ENCODE measurements around the gene APOA5. TPM values are rescaled to one million over a fixed set of nuclear protein-coding genes. Genes with fewer than 3 reads are reported as not detected.
"Not testable (repeated sequence)": the region's sequence is repeated elsewhere in the genome, so short reads cannot be mapped to it uniquely, and the experiment has no call there.

APOA5 gene
- total and polyA plus RNA-seq, 2 experiments from 2014 or later, result 0.18 to 0.35 TPM

DNA sequence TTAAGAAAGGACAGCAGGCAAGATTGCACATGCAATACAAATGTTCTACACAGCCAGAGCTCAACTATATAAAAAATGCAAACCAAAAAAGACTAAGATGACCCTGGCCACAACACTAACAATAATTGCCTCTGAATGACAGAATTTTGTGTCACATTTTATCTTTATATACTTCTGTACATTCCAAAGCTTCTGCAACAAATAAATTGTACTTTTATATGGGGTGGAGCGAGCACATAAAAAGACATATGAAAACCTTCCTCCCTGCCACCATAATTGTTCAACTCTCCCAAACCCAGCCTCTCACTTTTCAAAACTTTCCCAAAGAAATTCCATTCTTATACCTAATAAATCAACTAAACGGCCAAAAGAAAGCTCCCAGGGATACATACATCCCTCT lies 29.5 kb downstream of the APOA5 start (continued):
- TF ChIP-seq ETS1 (IDR thresholded peaks at IDR 0.05) (no peak), POLR2AphosphoS5 (IDR thresholded peaks at IDR 0.05; ENCODE audit: low read depth) (no peak)

- H3K27ac ChIP-seq (ENCODE audit: low read depth); H3K4me3 Mint-ChIP-seq; H3F3A ChIP-seq (replicated peaks; ENCODE audit: low read depth); H2AFZ ChIP-seq; H3K27me3 Mint-ChIP-seq (ENCODE audit: insufficient read depth, low read depth, poor library complexity); H3K79me2 ChIP-seq (replicated peaks; ENCODE audit: insufficient read depth); H3K9me2 ChIP-seq (ENCODE audit: insufficient read depth); H3K27me3 ChIP-seq (ENCODE audit: insufficient read depth); H3K4me1 Mint-ChIP-seq; H3K4me3 ChIP-seq; DNase-seq (ENCODE audit: low spot score); H4K20me1 ChIP-seq (replicated peaks; ENCODE audit: insufficient read depth); H3K9me3 Mint-ChIP-seq; H3K27ac Mint-ChIP-seq; ATAC-seq; H3K4me1 ChIP-seq (ENCODE audit: insufficient read depth); H3K4me2 ChIP-seq: not testable (repeated sequence)
- H3K36me3 ChIP-seq (ENCODE audit: insufficient read depth), result peaks cover 55% of the 10 kb centered on the region
- peaks cover 61% of the 10 kb centered on the region for H3K36me3 Mint-ChIP-seq (ENCODE audit: low read depth)
These were observed 35.6 kb downstream of the APOA5 start for GRCh38 chr11:116756044-116756443.

DNA sequence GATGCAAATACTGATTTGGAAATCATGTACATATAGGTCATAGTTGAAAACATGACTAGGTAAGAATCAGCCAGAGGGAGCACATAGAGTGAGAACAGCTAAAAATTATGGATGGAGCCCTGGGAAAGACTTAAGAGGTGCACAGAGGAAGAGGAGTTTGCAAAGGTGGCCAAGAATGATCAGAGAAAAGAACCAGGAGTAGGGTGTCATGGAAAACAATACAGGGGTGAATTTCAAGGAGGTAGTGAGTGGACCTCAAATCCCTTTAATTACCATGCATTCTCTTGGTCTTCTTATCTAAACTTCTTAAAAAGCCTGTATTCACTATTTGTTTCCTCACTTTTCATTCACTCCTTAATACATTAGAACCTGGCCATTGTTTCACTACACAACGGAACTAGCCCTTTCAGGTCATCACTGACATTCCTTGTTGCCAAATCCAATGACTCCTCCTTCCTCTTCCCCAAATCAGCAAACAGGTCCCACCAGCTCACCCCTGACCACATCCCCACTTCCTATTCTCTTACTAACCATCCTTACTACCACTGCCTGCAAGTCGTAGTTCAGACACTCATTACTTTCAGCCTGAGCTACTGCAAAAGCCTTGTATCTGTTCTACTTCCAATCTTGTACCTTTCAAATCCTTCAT lies 41.5 kb downstream of the APOA5 start:
- Histone ChIP-seq H3K4me3 (no peak overlapping the region), H3K4me2 (no peak overlapping the region), H3K27ac (ENCODE audit: low read depth) (no peak overlapping the region), H3K9me2 (ENCODE audit: insufficient read depth) (no peaks in the 10 kb centered on the region), H2AFZ (no peak overlapping the region), H3K79me2 (replicated peaks; ENCODE audit: insufficient read depth) (no peaks in the 10 kb centered on the region), H3K36me3 (ENCODE audit: insufficient read depth) (peaks cover 34% of the 10 kb centered on the region), H3K4me1 (ENCODE audit: insufficient read depth) (no peaks in the 10 kb centered on the region), H4K20me1 (replicated peaks; ENCODE audit: insufficient read depth) (peaks cover 5% of the 10 kb centered on the region), H3K27me3 (ENCODE audit: insufficient read depth) (no peaks in the 10 kb centered on the region), H3F3A (replicated peaks; ENCODE audit: low read depth) (no peaks in the 10 kb centered on the region)
- no peak for TF ChIP-seq ETS1 (IDR thresholded peaks at IDR 0.05)
- ATAC-seq (no peak), DNase-seq (ENCODE audit: low spot score) (no peak)
- no peaks in the 10 kb centered on the region for H3K9me3 Mint-ChIP-seq
- H3K36me3 Mint-ChIP-seq (ENCODE audit: low read depth), result peaks cover 34% of the 10 kb centered on the region
- H3K27ac Mint-ChIP-seq, result no peak overlapping the region
- no peak overlapping the region for H3K4me3 Mint-ChIP-seq
- no peaks in the 10 kb centered on the region for H3K27me3 Mint-ChIP-seq (ENCODE audit: insufficient read depth, low read depth, poor library complexity)
- no peaks in the 10 kb centered on the region for H3K4me1 Mint-ChIP-seq

- H3K27me3 ChIP-seq (ENCODE audit: insufficient read depth), result no peaks in the 10 kb centered on the region
- no peak overlapping the region for H3K4me2 ChIP-seq
- peak; percentile 48 for ATAC-seq
- H3K4me1 Mint-ChIP-seq, result peaks cover 22% of the 10 kb centered on the region
- no peak overlapping the region for H3K4me3 ChIP-seq
- TF ChIP-seq ETS1 (IDR thresholded peaks at IDR 0.05) (no peak), CREB1 (CRISPR knock-in tag; IDR thresholded peaks at IDR 0.05; ENCODE audit: low read depth) (no peak), ZNF331 (CRISPR knock-in tag; IDR thresholded peaks at IDR 0.05; ENCODE audit: low read depth) (no peak), STAT1 (IDR thresholded peaks at IDR 0.05; ENCODE audit: unreplicated experiment) (no peak)
- TF ChIP-seq, protein P1, sequence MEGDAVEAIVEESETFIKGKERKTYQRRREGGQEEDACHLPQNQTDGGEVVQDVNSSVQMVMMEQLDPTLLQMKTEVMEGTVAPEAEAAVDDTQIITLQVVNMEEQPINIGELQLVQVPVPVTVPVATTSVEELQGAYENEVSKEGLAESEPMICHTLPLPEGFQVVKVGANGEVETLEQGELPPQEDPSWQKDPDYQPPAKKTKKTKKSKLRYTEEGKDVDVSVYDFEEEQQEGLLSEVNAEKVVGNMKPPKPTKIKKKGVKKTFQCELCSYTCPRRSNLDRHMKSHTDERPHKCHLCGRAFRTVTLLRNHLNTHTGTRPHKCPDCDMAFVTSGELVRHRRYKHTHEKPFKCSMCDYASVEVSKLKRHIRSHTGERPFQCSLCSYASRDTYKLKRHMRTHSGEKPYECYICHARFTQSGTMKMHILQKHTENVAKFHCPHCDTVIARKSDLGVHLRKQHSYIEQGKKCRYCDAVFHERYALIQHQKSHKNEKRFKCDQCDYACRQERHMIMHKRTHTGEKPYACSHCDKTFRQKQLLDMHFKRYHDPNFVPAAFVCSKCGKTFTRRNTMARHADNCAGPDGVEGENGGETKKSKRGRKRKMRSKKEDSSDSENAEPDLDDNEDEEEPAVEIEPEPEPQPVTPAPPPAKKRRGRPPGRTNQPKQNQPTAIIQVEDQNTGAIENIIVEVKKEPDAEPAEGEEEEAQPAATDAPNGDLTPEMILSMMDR (conservative IDR thresholded peaks at IDR 0.05; ENCODE audit: low read depth in 2 of 2), result peak in 1 of 2 experiments; percentile 19; a peak in 1 of 4 replicates
- H3K4me1 ChIP-seq (ENCODE audit: insufficient read depth), result peaks cover 7% of the 10 kb centered on the region; the same call in 1 of the 2 replicates
- H3K9me3 Mint-ChIP-seq, result no peaks in the 10 kb centered on the region
- H3K27ac ChIP-seq (ENCODE audit: low read depth), result no peak overlapping the region
- no peak overlapping the region; the same call in 1 of the 2 replicates for H3K27ac Mint-ChIP-seq
- H3K36me3 Mint-ChIP-seq (ENCODE audit: low read depth), result peaks cover 4% of the 10 kb centered on the region
- H3K9me2 ChIP-seq (ENCODE audit: insufficient read depth), result no peaks in the 10 kb centered on the region
- no peak overlapping the region for H3K4me3 Mint-ChIP-seq
- H3K36me3 ChIP-seq (ENCODE audit: insufficient read depth), result 0 out of 2 replicates have a peak, but pooled peaks cover 3% of the 10 kb centered on the region
- no peaks in the 10 kb centered on the region for H3K79me2 ChIP-seq (replicated peaks; ENCODE audit: insufficient read depth)
- no peaks in the 10 kb centered on the region for H4K20me1 ChIP-seq (replicated peaks; ENCODE audit: insufficient read depth)
- H3F3A ChIP-seq (replicated peaks; ENCODE audit: low read depth), result no peaks in the 10 kb centered on the region; the same call in 1 of the 2 replicates
- peaks cover 2% of the 10 kb centered on the region for H3K27me3 Mint-ChIP-seq (ENCODE audit: insufficient read depth, low read depth, poor library complexity)
- peak; percentile 14 for DNase-seq (ENCODE audit: low spot score)
- H2AFZ ChIP-seq, result no peak overlapping the region
These were observed 49.6 kb downstream of the APOA5 start for GRCh38 chr11:116742104-116742503.
